ENCODE results near the gene HPN. TPM values are rescaled to one million over a fixed set of nuclear protein-coding genes. Genes with fewer than 3 reads are reported as not detected.
A peak's percentile ranks its signal among the peaks of the same experiment; 100 is the strongest.

HPN gene
- total RNA-seq, 2 experiments from 2014 or later = not detected

GRCh38 chr19:34998777-34999497, 42.6 kb upstream of the HPN start:
- ChIA-PET CTCF (interaction anchor here (0.7 kb wide), 1 partner anchor 13 kb away, joined by 4 read pairs; no protein-coding TSS in a partner anchor), POLR2A (interaction anchor here (1.5 to 10.3 kb wide), 3 partner anchors 13 to 25 kb away, joined by 5 to 205 read pairs (median 12); no protein-coding TSS in a partner anchor)
- Histone ChIP-seq H3K27me3 (ENCODE audit: control insufficient read depth in 1 of 2, insufficient read depth in 2 of 2, low read length in 2 of 2) (no peaks in the 10 kb centered on the region), H3K4me3 (ENCODE audit: low read length) (peak overlapping the region; percentile 59), H3K9me3 (ENCODE audit: control insufficient read depth in 1 of 2, insufficient read depth in 1 of 2, low read length in 2 of 2) (peaks cover 0 to 7% of the 10 kb centered on the region in 2 experiments), H3K36me3 (ENCODE audit: insufficient read depth, low read length) (peaks cover 7% of the 10 kb centered on the region), H3K27ac (ENCODE audit: low read depth in 1 of 2, low read length in 2 of 2) (peak overlapping the region; percentile 79 to 92), H3K4me1 (ENCODE audit: insufficient read depth, low read length) (peaks cover 87% of the 10 kb centered on the region)
- no peak for TF ChIP-seq CTCF (IDR thresholded peaks at IDR 0.05)
- Mint-ChIP-seq H3K4me3 (peak overlapping the region; percentile 91), H3K36me3 (ENCODE audit: low read depth) (peaks cover 35% of the 10 kb centered on the region), H3K4me1 (ENCODE audit: low read depth) (peaks cover 72% of the 10 kb centered on the region), H3K9me3 (no peaks in the 10 kb centered on the region), H3K27me3 (no peaks in the 10 kb centered on the region), H3K27ac (peak overlapping the region; percentile 98)
- ATAC-seq (ENCODE audit: poor library complexity) (no peak), DNase-seq (peak in 1 of 14 experiments; percentile 33)
- intact Hi-C loops (cut with DNase I, micrococcal nuclease) = loop anchor here in 1 of 2 experiments (5.0 kb wide), 1 partner anchor 208 kb away; no protein-coding TSS in a partner anchor

DNA sequence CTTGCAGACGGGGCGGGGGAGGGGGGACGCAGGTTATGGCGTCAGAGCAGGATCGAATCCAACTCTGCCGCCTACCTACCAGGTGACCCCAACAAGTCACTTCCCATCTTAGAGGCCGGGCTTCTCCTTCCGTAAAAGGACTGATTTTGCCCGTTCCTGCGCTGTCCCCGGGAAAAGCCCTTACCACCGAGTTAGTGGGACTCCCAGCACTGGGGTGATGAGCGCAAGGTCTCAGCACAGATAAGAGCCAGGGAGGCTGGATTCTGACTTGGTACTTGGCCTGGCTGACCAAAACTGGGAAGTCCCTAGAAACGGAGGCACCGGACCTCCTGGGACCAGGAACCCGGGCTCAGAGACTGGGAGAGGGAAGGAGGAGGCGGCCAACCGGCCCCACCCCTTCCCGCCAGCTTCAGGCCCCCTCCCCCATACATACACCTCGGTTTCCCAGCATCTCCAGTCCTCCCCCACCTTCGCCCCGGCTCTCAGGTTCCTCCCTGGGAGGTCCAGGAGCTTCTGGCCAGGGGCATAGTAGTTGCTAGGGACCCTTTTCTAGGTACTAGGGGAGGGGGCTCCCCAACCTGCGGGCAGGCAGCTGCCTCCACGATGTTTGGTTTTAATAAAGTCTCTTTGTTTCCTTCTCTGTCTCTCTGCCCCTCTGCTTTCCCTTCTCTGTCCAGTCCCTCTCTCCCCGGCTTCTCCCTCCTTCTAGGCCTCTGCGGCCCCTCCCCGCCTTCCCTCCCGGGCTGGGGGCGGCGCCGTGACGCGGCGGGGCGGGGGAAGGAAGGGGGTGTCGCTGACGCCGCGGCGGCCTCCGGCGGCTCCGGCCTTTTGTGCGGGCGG, 41.8 kb upstream of the HPN start, which contains the start of gene GRAMD1A:
TSS of gene GRAMD1A (plus strand) at position 826 of the 840 bp plus-strand sequence. CDS start 156 bp downstream, outside the sequence.
- Mint-ChIP-seq H3K27ac (peak within 1 kb of the TSS; percentile 98), H3K4me3 (peak within 1 kb of the TSS; percentile 99), H3K9me3 (no peaks in the 10 kb centered on the region), H3K27me3 (no peaks in the 10 kb centered on the region), H3K4me1 (ENCODE audit: low read depth) (peaks cover 72% of the 10 kb centered on the region), H3K36me3 (ENCODE audit: low read depth) (peaks cover 41% of the 10 kb centered on the region)
- no peak for TF ChIP-seq CTCF (IDR thresholded peaks at IDR 0.05)
- Histone ChIP-seq H3K4me1 (ENCODE audit: insufficient read depth, low read length) (peaks cover 89% of the 10 kb centered on the region), H3K9me3 (ENCODE audit: control insufficient read depth in 1 of 2, insufficient read depth in 1 of 2, low read length in 2 of 2) (peaks cover 0 to 7% of the 10 kb centered on the region in 2 experiments), H3K27ac (ENCODE audit: low read depth in 1 of 2, low read length in 2 of 2) (peak within 1 kb of the TSS; percentile 79 to 92), H3K27me3 (ENCODE audit: control insufficient read depth in 1 of 2, insufficient read depth in 2 of 2, low read length in 2 of 2) (no peaks in the 10 kb centered on the region), H3K36me3 (ENCODE audit: insufficient read depth, low read length) (peaks cover 15% of the 10 kb centered on the region), H3K4me3 (ENCODE audit: low read length) (peak within 1 kb of the TSS; percentile 59)
- ChIA-PET CTCF (interaction anchor here (1.1 kb wide), 1 partner anchor 27 kb away, joined by 4 read pairs; no protein-coding TSS in a partner anchor), POLR2A (interaction anchor here (1.3 to 10.3 kb wide), 7 partner anchors 12 to 322 kb away, joined by 3 to 205 read pairs (median 12); partner anchors contain the start of genes SCGB2B2, ZNF30, ZNF302 and ZNF792)
- intact Hi-C loops (cut with DNase I, micrococcal nuclease) = loop anchor here (5.0 to 10.0 kb wide), 3 partner anchors 208 to 325 kb away; partner anchors contain the start of genes SCGB2B2 (in 1 of the 2) and ZNF302 (in 1 of the 2)
- ATAC-seq (ENCODE audit: poor library complexity) (peak; percentile 28), DNase-seq (peak; percentile 50 to 85 (median 74))

DNA sequence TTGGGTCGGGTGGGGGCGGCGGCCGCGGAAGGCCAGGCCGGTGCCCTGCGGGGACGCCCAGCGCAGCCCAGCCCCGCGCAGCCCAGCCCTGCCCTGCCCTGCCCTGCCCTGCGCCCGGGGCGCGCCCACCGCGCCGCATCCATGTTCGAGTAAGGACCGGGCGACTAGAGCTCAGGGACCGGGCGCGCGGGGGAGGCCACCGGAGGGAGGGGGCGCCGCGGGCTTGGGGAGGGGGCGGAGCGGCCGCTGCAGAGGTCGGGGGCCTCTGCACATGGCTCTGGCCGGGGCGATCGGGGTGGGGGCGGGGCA, 41.2 kb upstream of the HPN start:
- Mint-ChIP-seq H3K27ac (peak overlapping the region; percentile 98), H3K4me1 (ENCODE audit: low read depth) (peaks cover 71% of the 10 kb centered on the region), H3K36me3 (ENCODE audit: low read depth) (peaks cover 45% of the 10 kb centered on the region), H3K4me3 (peak overlapping the region; percentile 50), H3K27me3 (no peaks in the 10 kb centered on the region), H3K9me3 (no peaks in the 10 kb centered on the region)
- H3K27ac ChIP-seq (ENCODE audit: low read depth in 1 of 2, low read length in 2 of 2) = peak overlapping the region in 1 of 2 donors; percentile 79
- no peak for DNase-seq
- H3K4me3 ChIP-seq (ENCODE audit: low read length) = peak overlapping the region; percentile 59
- peaks cover 0 to under 1% of the 10 kb centered on the region in 2 experiments for H3K9me3 ChIP-seq (ENCODE audit: control insufficient read depth in 1 of 2, insufficient read depth in 1 of 2, low read length in 2 of 2)
- peaks cover 20% of the 10 kb centered on the region for H3K36me3 ChIP-seq (ENCODE audit: insufficient read depth, low read length)
- no peak for TF ChIP-seq CTCF (IDR thresholded peaks at IDR 0.05)
- ChIA-PET POLR2A (interaction anchor here (1.3 to 10.3 kb wide), 7 partner anchors 11 to 323 kb away, joined by 3 to 205 read pairs (median 12); partner anchors contain the start of genes SCGB2B2, ZNF30, ZNF302 and ZNF792), CTCF (interaction anchor here (1.1 to 3.5 kb wide), 3 partner anchors 13 to 161 kb away, joined by 3 to 31 read pairs (median 4); no protein-coding TSS in a partner anchor)
- ATAC-seq (ENCODE audit: poor library complexity) = no peak
- no peaks in the 10 kb centered on the region for H3K27me3 ChIP-seq (ENCODE audit: control insufficient read depth in 1 of 2, insufficient read depth in 2 of 2, low read length in 2 of 2)
- H3K4me1 ChIP-seq (ENCODE audit: insufficient read depth, low read length) = peaks cover 89% of the 10 kb centered on the region
- intact Hi-C loops (cut with DNase I, micrococcal nuclease) = loop anchor here in 1 of 2 experiments (5.0 to 10.0 kb wide), 2 partner anchors 212 to 325 kb away; partner anchors contain the start of genes SCGB2B2 and ZNF302
